DOHH2 (cell line): ENCODE measurements around the gene GK.

Source experiments
- H3F3A ChIP-seq: fragments of 200-600 bp; sonication (generic), shearing (Covaris generic); 2 replicates; pipeline ENCODE4 v1.6.0; 2016; ENCODE audit warnings: antibody characterized with exemption, mild to moderate bottlenecking; ENCODE audit not compliant: control insufficient read depth, insufficient read depth
- H3K27ac ChIP-seq: fragments of 200-600 bp; sonication (generic); 2 replicates; pipeline ENCODE4 v1.5.1; 2014; ENCODE audit warnings: low read depth, mild to moderate bottlenecking, low read length, moderate library complexity
- H3K27me3 ChIP-seq: fragments of 200-600 bp; sonication (generic); 2 replicates; pipeline ENCODE4 v1.6.1; 2014; ENCODE audit warnings: mild to moderate bottlenecking, low read length, mixed read lengths; ENCODE audit not compliant: control insufficient read depth
- H3K36me3 ChIP-seq: fragments of 200-600 bp; sonication (generic); 2 replicates; pipeline ENCODE4 v1.6.1; 2014; ENCODE audit warnings: mild to moderate bottlenecking, low read length, moderate library complexity, mixed read lengths; ENCODE audit not compliant: control insufficient read depth
- H3K4me1 ChIP-seq: fragments of 200-600 bp; sonication (generic); 2 replicates; pipeline ENCODE4 v1.6.1; 2014; ENCODE audit warnings: mild to moderate bottlenecking, low read length, mixed read lengths; ENCODE audit not compliant: control insufficient read depth
- H3K4me2 ChIP-seq: fragments of 200-600 bp; sonication (generic); 2 replicates; pipeline ENCODE4 v1.6.0; 2014; ENCODE audit warnings: mild to moderate bottlenecking, low read length, moderate library complexity
- H3K4me3 ChIP-seq: fragments of 200-600 bp; sonication (generic); 2 replicates; pipeline ENCODE4 v1.5.1; 2014; ENCODE audit warnings: mild to moderate bottlenecking, low read length, mixed read lengths
- H3K79me2 ChIP-seq: fragments of 200-600 bp; sonication (generic); 2 replicates; pipeline ENCODE4 v1.6.1; 2014; ENCODE audit warnings: mild to moderate bottlenecking, low read length, mixed read lengths; ENCODE audit not compliant: control insufficient read depth
- H3K9me2 ChIP-seq: fragments of 200-600 bp; sonication (generic); replicated peaks from 2 replicates; pipeline ENCODE4 v1.6.1; 2014; ENCODE audit warnings: mild to moderate bottlenecking, low read length, mixed read lengths; ENCODE audit not compliant: control insufficient read depth
- H3K9me3 ChIP-seq: fragments of 200-600 bp; sonication (generic); 2 replicates; pipeline ENCODE4 v1.6.1; 2014; ENCODE audit warnings: antibody characterized with exemption, low read length, mixed read lengths; ENCODE audit not compliant: control insufficient read depth, insufficient read depth
- H4K20me1 ChIP-seq: fragments of 200-600 bp; sonication (generic); 2 replicates; pipeline ENCODE4 v1.6.0; 2014; ENCODE audit warnings: low read depth, mild to moderate bottlenecking, antibody characterized with exemption, low read length, moderate library complexity; ENCODE audit not compliant: control insufficient read depth, insufficient read depth
- CTCF ChIP-seq: fragments of 200-600 bp; sonication (generic); IDR thresholded peaks from one replicate; pipeline ENCODE4 v1.5.1; 2014; ENCODE audit warnings: antibody characterized with exemption, mild to moderate bottlenecking, low read depth, low read length; ENCODE audit not compliant: poor library complexity, severe bottlenecking
- EZH2phosphoT487 ChIP-seq: fragments of 200-600 bp; sonication (generic); IDR thresholded peaks from 2 replicates; pipeline ENCODE4 v1.6.1; 2017; ENCODE audit warnings: borderline replicate concordance, mild to moderate bottlenecking, antibody characterized with exemption, low read length, moderate library complexity, mixed read lengths

GK gene

GRCh38 chrX:30654989-30655607, 1.9 kb downstream of the GK start:
- TF ChIP-seq EZH2phosphoT487 = no peak
- peaks cover 25% of the 10 kb centered on the region for H3K79me2 ChIP-seq
- no peaks in the 10 kb centered on the region for H3K36me3 ChIP-seq
- peak overlapping the region; percentile 42 for H3K4me3 ChIP-seq
- H3K9me2 ChIP-seq = no peaks in the 10 kb centered on the region
- no peaks in the 10 kb centered on the region for H3F3A ChIP-seq
- H3K27ac ChIP-seq = no peak overlapping the region
- H4K20me1 ChIP-seq = no peaks in the 10 kb centered on the region
- no peaks in the 10 kb centered on the region for H3K9me3 ChIP-seq
- H3K4me1 ChIP-seq = peaks cover 29% of the 10 kb centered on the region
- no peaks in the 10 kb centered on the region for H3K27me3 ChIP-seq
- H3K4me2 ChIP-seq = peak overlapping the region; percentile 85

- Histone ChIP-seq H3K27ac (no peak overlapping the region), H3K36me3 (no peaks in the 10 kb centered on the region), H3K27me3 (no peaks in the 10 kb centered on the region), H3F3A (no peaks in the 10 kb centered on the region), H3K4me3 (peak overlapping the region; percentile 42; the same call in 1 of the 2 replicates), H3K79me2 (peaks cover 25% of the 10 kb centered on the region), H3K9me3 (no peaks in the 10 kb centered on the region), H4K20me1 (no peaks in the 10 kb centered on the region), H3K4me2 (peak overlapping the region; percentile 85), H3K4me1 (peaks cover 28% of the 10 kb centered on the region), H3K9me2 (no peaks in the 10 kb centered on the region)
- no peak for TF ChIP-seq EZH2phosphoT487
- no peak for TF ChIP-seq CTCF
Measured at GRCh38 chrX:30655991-30656390, 2.8 kb downstream of the GK start.

GRCh38 chrX:30657196-30658161, 4.3 kb downstream of the GK start:
- H3K9me2 ChIP-seq = no peaks in the 10 kb centered on the region
- H3K36me3 ChIP-seq = no peaks in the 10 kb centered on the region
- TF ChIP-seq CTCF = no peak
- TF ChIP-seq EZH2phosphoT487 = no peak
- no peak overlapping the region for H3K27ac ChIP-seq
- no peak overlapping the region for H3K4me2 ChIP-seq
- no peaks in the 10 kb centered on the region for H3K9me3 ChIP-seq
- H3K79me2 ChIP-seq = peaks cover 25% of the 10 kb centered on the region
- H4K20me1 ChIP-seq = no peaks in the 10 kb centered on the region
- H3K4me1 ChIP-seq = peaks cover 20% of the 10 kb centered on the region
- no peak overlapping the region for H3K4me3 ChIP-seq
- H3F3A ChIP-seq = no peaks in the 10 kb centered on the region
- no peaks in the 10 kb centered on the region for H3K27me3 ChIP-seq

- no peaks in the 10 kb centered on the region for H3F3A ChIP-seq
- no peaks in the 10 kb centered on the region for H3K9me3 ChIP-seq
- no peaks in the 10 kb centered on the region for H3K36me3 ChIP-seq
- H3K4me1 ChIP-seq = peaks cover 20% of the 10 kb centered on the region
- H4K20me1 ChIP-seq = no peaks in the 10 kb centered on the region
- no peak overlapping the region for H3K27ac ChIP-seq
- peaks cover 15% of the 10 kb centered on the region for H3K79me2 ChIP-seq
- no peaks in the 10 kb centered on the region for H3K9me2 ChIP-seq
- H3K4me3 ChIP-seq = no peak overlapping the region
- H3K4me2 ChIP-seq = no peak overlapping the region
- no peak for TF ChIP-seq EZH2phosphoT487
- TF ChIP-seq CTCF = no peak
- no peaks in the 10 kb centered on the region for H3K27me3 ChIP-seq
Measured at GRCh38 chrX:30659421-30659820, 6.2 kb downstream of the GK start.
